ENCODE results near the gene CCDC127.

CCDC127 gene

GRCh38 chr5:206927-207536, 10.9 kb downstream of the CCDC127 start:
- H3K4me3 ChIP-seq (replicated peaks; ENCODE audit: low read depth, low read length) = no peak overlapping the region
- DNase-seq (ENCODE audit: extremely low read depth, low read depth) = no peak
- TF ChIP-seq CTCF (IDR thresholded peaks at IDR 0.05; ENCODE audit: low read depth, low read length, missing control alignments) = no peak

- TF ChIP-seq CTCF (IDR thresholded peaks at IDR 0.05; ENCODE audit: low read depth, low read length, missing control alignments) = no peak
- DNase-seq (ENCODE audit: extremely low read depth, low read depth) = no peak
- H3K4me3 ChIP-seq (replicated peaks; ENCODE audit: low read depth, low read length) = no peak overlapping the region
These were observed 11.5 kb downstream of the CCDC127 start for GRCh38 chr5:206406-206805.

- TF ChIP-seq CTCF (IDR thresholded peaks at IDR 0.05; ENCODE audit: low read depth, low read length, missing control alignments) = no peak
- no peak for DNase-seq (ENCODE audit: extremely low read depth, low read depth)
- H3K4me3 ChIP-seq (replicated peaks; ENCODE audit: low read depth, low read length) = no peak overlapping the region
These were observed 12.8 kb downstream of the CCDC127 start for GRCh38 chr5:204966-205670.

GRCh38 chr5:204462-204861, 13.5 kb downstream of the CCDC127 start:
- TF ChIP-seq CTCF (IDR thresholded peaks at IDR 0.05; ENCODE audit: low read depth, low read length, missing control alignments) = no peak
- no peak for DNase-seq (ENCODE audit: extremely low read depth, low read depth)
- H3K4me3 ChIP-seq (replicated peaks; ENCODE audit: low read depth, low read length) = no peak overlapping the region

GRCh38 chr5:204001-204400, 14.0 kb downstream of the CCDC127 start:
- H3K4me3 ChIP-seq (replicated peaks; ENCODE audit: low read depth, low read length) = no peak overlapping the region
- DNase-seq (ENCODE audit: extremely low read depth, low read depth) = no peak
- TF ChIP-seq CTCF (IDR thresholded peaks at IDR 0.05; ENCODE audit: low read depth, low read length, missing control alignments) = no peak

GRCh38 chr5:203246-203930, 14.6 kb downstream of the CCDC127 start:
- H3K4me3 ChIP-seq (replicated peaks; ENCODE audit: low read depth, low read length) = no peak overlapping the region
- TF ChIP-seq CTCF (IDR thresholded peaks at IDR 0.05; ENCODE audit: low read depth, low read length, missing control alignments) = no peak
- no peak for DNase-seq (ENCODE audit: extremely low read depth, low read depth)
